ENCODE data around the gene GTF3C2.

DNA sequence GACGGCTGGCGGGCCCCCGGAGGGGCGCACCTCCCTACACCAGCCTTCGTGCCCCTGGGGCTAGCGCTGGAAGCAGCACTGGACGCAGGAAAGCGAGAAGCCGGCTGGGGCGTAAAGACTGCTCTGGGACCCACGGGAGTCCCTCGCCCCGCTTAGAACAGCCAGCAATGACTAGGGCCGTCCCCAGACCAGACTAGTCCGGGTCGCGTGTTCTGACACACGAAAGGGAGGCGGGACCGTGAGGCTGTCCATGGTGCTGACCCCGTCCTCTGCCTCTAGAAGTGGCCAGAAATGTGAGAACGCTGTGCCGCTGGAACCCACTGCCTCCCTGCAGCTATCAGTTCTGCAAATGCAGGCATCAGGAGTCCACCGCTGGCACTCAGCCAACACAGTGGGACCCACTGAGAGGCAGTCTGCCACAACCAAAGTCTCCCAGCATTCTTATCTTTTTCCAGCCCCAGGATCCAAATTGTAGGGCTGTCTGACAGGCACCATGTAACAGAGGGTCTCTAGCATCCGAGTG is 48.1 kb downstream of the GTF3C2 start, which contains the start of gene UCN:
- TF ChIP-seq, protein P1, sequence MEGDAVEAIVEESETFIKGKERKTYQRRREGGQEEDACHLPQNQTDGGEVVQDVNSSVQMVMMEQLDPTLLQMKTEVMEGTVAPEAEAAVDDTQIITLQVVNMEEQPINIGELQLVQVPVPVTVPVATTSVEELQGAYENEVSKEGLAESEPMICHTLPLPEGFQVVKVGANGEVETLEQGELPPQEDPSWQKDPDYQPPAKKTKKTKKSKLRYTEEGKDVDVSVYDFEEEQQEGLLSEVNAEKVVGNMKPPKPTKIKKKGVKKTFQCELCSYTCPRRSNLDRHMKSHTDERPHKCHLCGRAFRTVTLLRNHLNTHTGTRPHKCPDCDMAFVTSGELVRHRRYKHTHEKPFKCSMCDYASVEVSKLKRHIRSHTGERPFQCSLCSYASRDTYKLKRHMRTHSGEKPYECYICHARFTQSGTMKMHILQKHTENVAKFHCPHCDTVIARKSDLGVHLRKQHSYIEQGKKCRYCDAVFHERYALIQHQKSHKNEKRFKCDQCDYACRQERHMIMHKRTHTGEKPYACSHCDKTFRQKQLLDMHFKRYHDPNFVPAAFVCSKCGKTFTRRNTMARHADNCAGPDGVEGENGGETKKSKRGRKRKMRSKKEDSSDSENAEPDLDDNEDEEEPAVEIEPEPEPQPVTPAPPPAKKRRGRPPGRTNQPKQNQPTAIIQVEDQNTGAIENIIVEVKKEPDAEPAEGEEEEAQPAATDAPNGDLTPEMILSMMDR (IDR thresholded peaks at IDR 0.05) = no peak
- TF ChIP-seq POLR2A (IDR thresholded peaks at IDR 0.05) = no peak

All from adrenal gland (tissue), 5 donors.